GM18870 (cell line): ENCODE measurements around the gene PCGF2.
"Not testable (repeated sequence)": the region's sequence is repeated elsewhere in the genome, so short reads cannot be mapped to it uniquely, and the experiment has no call there.

Source experiments
- ATAC-seq: cut with Tn5 transposase; IDR thresholded peaks from one replicate; pipeline ENCODE4 v1.9.1; 2021; ENCODE audit warnings: moderate library complexity; ENCODE audit not compliant: unreplicated experiment

The PCGF2 gene

GRCh38 chr17:38738007-38738662, 10.0 kb downstream of the PCGF2 start:
- no peak for ATAC-seq

GRCh38 chr17:38735161-38735997, 12.8 kb downstream of the PCGF2 start:
- no peak for ATAC-seq

- no peak for ATAC-seq
Observed at GRCh38 chr17:38733982-38734973, 13.9 kb downstream of the PCGF2 start.

- no peak for ATAC-seq
Observed at GRCh38 chr17:38733282-38733981, 14.7 kb downstream of the PCGF2 start.

- ATAC-seq: no peak
Observed at GRCh38 chr17:38732376-38733281, 15.5 kb downstream of the PCGF2 start.

GRCh38 chr17:38731526-38732294, 16.4 kb downstream of the PCGF2 start:
- no peak for ATAC-seq

- ATAC-seq: no peak
Observed at GRCh38 chr17:38730526-38731379, 17.4 kb downstream of the PCGF2 start.

- ATAC-seq: no peak
Observed at GRCh38 chr17:38729886-38730525, 18.1 kb downstream of the PCGF2 start, which contains the start of gene CISD3. CISD3 (plus strand) TSS chr17:38730341; CDS start chr17:38730359, 18 bp downstream.

GRCh38 chr17:38729368-38729885, 18.7 kb downstream of the PCGF2 start:
- ATAC-seq: no peak

GRCh38 chr17:38728290-38728831, 19.8 kb downstream of the PCGF2 start:
- ATAC-seq: no peak

GRCh38 chr17:38727736-38728135, 20.4 kb downstream of the PCGF2 start:
- no peak for ATAC-seq

GRCh38 chr17:38726145-38726544, 22.0 kb downstream of the PCGF2 start:
- not testable (repeated sequence) for ATAC-seq

- no peak for ATAC-seq
Observed at GRCh38 chr17:38725066-38725465, 23.1 kb downstream of the PCGF2 start.

GRCh38 chr17:38724337-38724988, 23.7 kb downstream of the PCGF2 start:
- ATAC-seq: no peak

- no peak for ATAC-seq
Observed at GRCh38 chr17:38721802-38722201, 26.3 kb downstream of the PCGF2 start.

- ATAC-seq: no peak
Observed at GRCh38 chr17:38720941-38721340, 27.2 kb downstream of the PCGF2 start.
